Measurements from ENCODE around the gene PPP4R3A. TPM values are rescaled to one million over a fixed set of nuclear protein-coding genes. Genes with fewer than 3 reads are reported as not detected.

The PPP4R3A gene
- total and polyA plus RNA-seq, 2 experiments from 2014 or later, result 47.6 to 85.7 TPM

- Histone ChIP-seq H3K9me2 (replicated peaks; ENCODE audit: insufficient read depth) (no peaks in the 10 kb centered on the region), H3K4me2 (no peak overlapping the region), H3K36me3 (replicated peaks; ENCODE audit: insufficient read depth, low read depth) (peaks cover 3% of the 10 kb centered on the region), H3K9me3 (ENCODE audit: low read depth) (no peaks in the 10 kb centered on the region), H2AFZ (no peak overlapping the region), H3K27ac (no peak overlapping the region), H3K27me3 (no peaks in the 10 kb centered on the region), H4K20me1 (ENCODE audit: insufficient read depth, poor library complexity, severe bottlenecking) (peaks cover 61% of the 10 kb centered on the region), H3K4me1 (ENCODE audit: insufficient read depth) (no peaks in the 10 kb centered on the region), H3K4me3 (no peak overlapping the region), H3K79me2 (peaks cover 92% of the 10 kb centered on the region)
- TF ChIP-seq EZH2 (IDR thresholded peaks at IDR 0.05; ENCODE audit: borderline replicate concordance) (no peak), CTCF (IDR thresholded peaks at IDR 0.05; ENCODE audit: poor library complexity) (no peak)
- DNase-seq (ENCODE audit: low spot score), result no peak
- WGBS (ENCODE audit: low lambda C conversion rate, missing lambda C conversion rate), result 91% methylated on average over 2 of the region's 2 CpGs
These were observed 25.4 kb downstream of the PPP4R3A start for GRCh38 chr14:91484744-91485143.

- peaks cover 3% of the 10 kb centered on the region for H3K36me3 ChIP-seq (replicated peaks; ENCODE audit: insufficient read depth, low read depth)
- no peak overlapping the region for H2AFZ ChIP-seq
- 94% methylated on average over 3 of the region's 3 CpGs for WGBS (ENCODE audit: low lambda C conversion rate, missing lambda C conversion rate)
- peaks cover 92% of the 10 kb centered on the region for H3K79me2 ChIP-seq
- H3K27ac ChIP-seq, result no peak overlapping the region
- H3K4me2 ChIP-seq, result no peak overlapping the region
- no peaks in the 10 kb centered on the region for H3K9me2 ChIP-seq (replicated peaks; ENCODE audit: insufficient read depth)
- H4K20me1 ChIP-seq (ENCODE audit: insufficient read depth, poor library complexity, severe bottlenecking), result peaks cover 59% of the 10 kb centered on the region
- H3K27me3 ChIP-seq, result no peaks in the 10 kb centered on the region
- no peak for TF ChIP-seq EZH2 (IDR thresholded peaks at IDR 0.05; ENCODE audit: borderline replicate concordance)
- no peak for TF ChIP-seq CTCF (IDR thresholded peaks at IDR 0.05; ENCODE audit: poor library complexity)
- no peak for TF ChIP-seq EZH2phosphoT487 (IDR thresholded peaks at IDR 0.05; ENCODE audit: low read depth, severe bottlenecking, unreplicated experiment)
- H3K4me1 ChIP-seq (ENCODE audit: insufficient read depth), result no peaks in the 10 kb centered on the region
- H3K4me3 ChIP-seq, result no peak overlapping the region
- DNase-seq (ENCODE audit: low spot score), result no peak
- no peaks in the 10 kb centered on the region for H3K9me3 ChIP-seq (ENCODE audit: low read depth)
These were observed 25.9 kb downstream of the PPP4R3A start for GRCh38 chr14:91484186-91484585.

- Histone ChIP-seq H3K27me3 (no peaks in the 10 kb centered on the region), H3K27ac (no peak overlapping the region), H3K36me3 (replicated peaks; ENCODE audit: insufficient read depth, low read depth) (peaks cover 3% of the 10 kb centered on the region), H3K4me3 (no peak overlapping the region), H3K9me2 (replicated peaks; ENCODE audit: insufficient read depth) (no peaks in the 10 kb centered on the region), H3K4me1 (ENCODE audit: insufficient read depth) (no peaks in the 10 kb centered on the region), H2AFZ (no peak overlapping the region), H3K79me2 (peaks cover 95% of the 10 kb centered on the region), H4K20me1 (ENCODE audit: insufficient read depth, poor library complexity, severe bottlenecking) (peaks cover 62% of the 10 kb centered on the region), H3K9me3 (ENCODE audit: low read depth) (no peaks in the 10 kb centered on the region), H3K4me2 (no peak overlapping the region)
- 92% methylated on average over 2 of the region's 2 CpGs for WGBS (ENCODE audit: low lambda C conversion rate, missing lambda C conversion rate)
- no peak for DNase-seq (ENCODE audit: low spot score)
- no peak for TF ChIP-seq CTCF (IDR thresholded peaks at IDR 0.05; ENCODE audit: poor library complexity)
- TF ChIP-seq EZH2phosphoT487 (IDR thresholded peaks at IDR 0.05; ENCODE audit: low read depth, severe bottlenecking, unreplicated experiment), result no peak
- TF ChIP-seq EZH2 (IDR thresholded peaks at IDR 0.05; ENCODE audit: borderline replicate concordance), result no peak
These were observed 27.7 kb downstream of the PPP4R3A start for GRCh38 chr14:91482263-91483013.
